ENCODE results near the gene HRK. TPM values are rescaled to one million over a fixed set of nuclear protein-coding genes. Genes with fewer than 3 reads are reported as not detected.

HRK gene
- total RNA-seq, 1 experiment from 2014 or later, result 0.55 TPM

DNA sequence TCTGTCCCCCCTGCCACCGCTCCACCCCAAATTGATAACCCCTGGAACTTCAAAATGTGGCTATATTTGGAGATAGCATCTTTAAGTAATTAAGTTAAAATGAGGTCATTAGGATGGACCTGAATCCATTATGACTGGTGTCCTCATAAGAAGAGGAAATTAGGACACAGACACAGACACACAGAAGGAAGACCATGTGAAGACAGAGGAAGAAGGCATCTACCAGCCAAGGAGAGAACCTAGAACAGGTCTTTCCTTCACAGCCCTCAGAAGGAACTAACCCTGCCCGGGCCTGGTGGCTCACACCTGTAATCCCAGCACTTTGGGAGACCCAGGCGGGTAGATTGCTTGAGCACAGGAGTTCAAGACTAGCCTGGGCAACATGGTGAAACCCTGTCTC, 3.6 kb upstream of the HRK start:
- H3K27ac ChIP-seq, result no peak overlapping the region
- no peak overlapping the region for H2AFZ ChIP-seq
- ChIA-PET POLR2A (ENCODE audit: unreplicated experiment) (no interaction called here), CTCF (interaction anchor here (0.7 kb wide), 1 partner anchor 176 kb away, joined by 3 read pairs; no protein-coding TSS in a partner anchor)
- peaks cover 11% of the 10 kb centered on the region; the same call in 1 of the 2 replicates for H3K4me1 ChIP-seq (replicated peaks; ENCODE audit: insufficient read depth)
- H3K79me2 ChIP-seq (ENCODE audit: low read depth), result 0 out of 2 replicates have a peak, but pooled peaks cover 2% of the 10 kb centered on the region
- no peaks in the 10 kb centered on the region for H3K9me3 ChIP-seq (ENCODE audit: insufficient read depth, low read depth)
- H3K4me2 ChIP-seq, result no peak overlapping the region
- H4K20me1 ChIP-seq (ENCODE audit: insufficient read depth), result no peaks in the 10 kb centered on the region
- TF ChIP-seq EZH2 (IDR thresholded peaks at IDR 0.05; ENCODE audit: low read depth), result no peak
- TF ChIP-seq, protein P1, sequence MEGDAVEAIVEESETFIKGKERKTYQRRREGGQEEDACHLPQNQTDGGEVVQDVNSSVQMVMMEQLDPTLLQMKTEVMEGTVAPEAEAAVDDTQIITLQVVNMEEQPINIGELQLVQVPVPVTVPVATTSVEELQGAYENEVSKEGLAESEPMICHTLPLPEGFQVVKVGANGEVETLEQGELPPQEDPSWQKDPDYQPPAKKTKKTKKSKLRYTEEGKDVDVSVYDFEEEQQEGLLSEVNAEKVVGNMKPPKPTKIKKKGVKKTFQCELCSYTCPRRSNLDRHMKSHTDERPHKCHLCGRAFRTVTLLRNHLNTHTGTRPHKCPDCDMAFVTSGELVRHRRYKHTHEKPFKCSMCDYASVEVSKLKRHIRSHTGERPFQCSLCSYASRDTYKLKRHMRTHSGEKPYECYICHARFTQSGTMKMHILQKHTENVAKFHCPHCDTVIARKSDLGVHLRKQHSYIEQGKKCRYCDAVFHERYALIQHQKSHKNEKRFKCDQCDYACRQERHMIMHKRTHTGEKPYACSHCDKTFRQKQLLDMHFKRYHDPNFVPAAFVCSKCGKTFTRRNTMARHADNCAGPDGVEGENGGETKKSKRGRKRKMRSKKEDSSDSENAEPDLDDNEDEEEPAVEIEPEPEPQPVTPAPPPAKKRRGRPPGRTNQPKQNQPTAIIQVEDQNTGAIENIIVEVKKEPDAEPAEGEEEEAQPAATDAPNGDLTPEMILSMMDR (conservative IDR thresholded peaks at IDR 0.05), result no peak
- H3K36me3 ChIP-seq (ENCODE audit: low read depth), result no peaks in the 10 kb centered on the region
- H3F3A ChIP-seq (ENCODE audit: insufficient read depth, low read depth), result peaks cover 24% of the 10 kb centered on the region
- H3K9me2 ChIP-seq (ENCODE audit: insufficient read depth), result no peaks in the 10 kb centered on the region
- no peak for DNase-seq
- no peak overlapping the region for H3K4me3 ChIP-seq
- no peaks in the 10 kb centered on the region for H3K27me3 ChIP-seq (ENCODE audit: insufficient read depth, low read depth)
- BruUV-seq (replicated peaks), result no TSS peak
- intact Hi-C loops (cut with micrococcal nuclease; ENCODE audit: unreplicated experiment), result no loop called here

GRCh38 chr12:116882742-116883141, 1.5 kb upstream of the HRK start:
- BruUV-seq (replicated peaks), result no TSS peak
- no peaks in the 10 kb centered on the region for H4K20me1 ChIP-seq (ENCODE audit: insufficient read depth)
- peaks cover 34% of the 10 kb centered on the region for H3F3A ChIP-seq (ENCODE audit: insufficient read depth, low read depth)
- DNase-seq, result no peak
- POLR2A ChIA-PET (ENCODE audit: unreplicated experiment), result no interaction called here
- H3K4me3 ChIP-seq, result no peak overlapping the region
- H3K36me3 ChIP-seq (ENCODE audit: low read depth), result no peaks in the 10 kb centered on the region
- H3K4me2 ChIP-seq, result no peak overlapping the region
- no peaks in the 10 kb centered on the region for H3K9me3 ChIP-seq (ENCODE audit: insufficient read depth, low read depth)
- no peak overlapping the region for H3K27ac ChIP-seq
- TF ChIP-seq, protein P1 (conservative IDR thresholded peaks at IDR 0.05), result peak; percentile 22; the same call in 1 of the 2 replicates
- no peak for TF ChIP-seq EZH2 (IDR thresholded peaks at IDR 0.05; ENCODE audit: low read depth)
- CTCF ChIA-PET, result no interaction called here
- intact Hi-C loops (cut with micrococcal nuclease; ENCODE audit: unreplicated experiment), result loop anchor here (2.0 kb wide), 1 partner anchor 174 kb away; no protein-coding TSS in a partner anchor
- H2AFZ ChIP-seq, result no peak overlapping the region
- H3K79me2 ChIP-seq (ENCODE audit: low read depth), result 0 out of 2 replicates have a peak, but pooled peaks cover 9% of the 10 kb centered on the region
- H3K27me3 ChIP-seq (ENCODE audit: insufficient read depth, low read depth), result peaks cover 3% of the 10 kb centered on the region; the same call in 1 of the 2 replicates
- H3K9me2 ChIP-seq (ENCODE audit: insufficient read depth), result no peaks in the 10 kb centered on the region
- peaks cover 14% of the 10 kb centered on the region for H3K4me1 ChIP-seq (replicated peaks; ENCODE audit: insufficient read depth)

DNA sequence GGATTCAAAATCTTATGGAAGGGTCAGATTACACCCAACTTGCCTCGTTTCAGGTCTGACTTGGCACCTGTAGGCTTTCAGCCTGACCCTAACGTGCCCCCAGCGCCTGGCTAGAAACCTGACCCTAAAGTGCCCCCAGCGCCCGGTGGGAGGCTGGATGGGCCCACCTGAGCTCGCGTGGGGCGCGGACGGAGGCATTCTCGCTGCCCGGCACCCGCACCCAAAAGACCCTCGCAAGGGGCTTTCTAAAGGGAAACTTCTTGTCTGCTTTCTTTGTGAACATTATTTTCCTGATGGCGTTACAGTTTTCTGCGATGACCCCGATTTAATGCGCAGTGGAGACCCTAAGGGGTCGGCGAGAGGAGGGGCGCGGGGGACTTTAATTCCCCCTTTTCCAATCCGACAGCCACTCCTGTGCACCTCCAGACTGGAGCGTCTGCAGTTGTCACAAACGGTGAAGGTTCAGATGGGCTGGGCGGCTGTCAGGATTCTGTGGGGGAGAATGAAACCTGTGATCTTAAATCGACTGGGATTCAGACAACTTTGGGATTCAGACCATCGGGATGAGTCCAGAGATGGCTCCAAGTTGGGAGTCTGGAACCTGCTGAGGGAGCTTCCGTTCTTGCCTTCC, 751 bp upstream of the HRK start:
- H3K9me3 ChIP-seq (ENCODE audit: insufficient read depth, low read depth), result no peaks in the 10 kb centered on the region
- ChIA-PET CTCF (no interaction called here), POLR2A (ENCODE audit: unreplicated experiment) (no interaction called here)
- TF ChIP-seq, protein P1 (conservative IDR thresholded peaks at IDR 0.05), result no peak
- no peak for TF ChIP-seq EZH2 (IDR thresholded peaks at IDR 0.05; ENCODE audit: low read depth)
- H3K4me3 ChIP-seq, result peak overlapping the region; percentile 67
- no peaks in the 10 kb centered on the region for H3K36me3 ChIP-seq (ENCODE audit: low read depth)
- no peaks in the 10 kb centered on the region for H4K20me1 ChIP-seq (ENCODE audit: insufficient read depth)
- H3K27ac ChIP-seq, result peak overlapping the region; percentile 46; the same call in 1 of the 2 replicates
- H3K27me3 ChIP-seq (ENCODE audit: insufficient read depth, low read depth), result peaks cover 3% of the 10 kb centered on the region; the same call in 1 of the 2 replicates
- intact Hi-C loops (cut with micrococcal nuclease; ENCODE audit: unreplicated experiment), result loop anchor here (1.0 to 2.0 kb wide), 3 partner anchors 35 to 173 kb away; no protein-coding TSS in a partner anchor
- no TSS peak for BruUV-seq (replicated peaks)
- no peak for DNase-seq
- peaks cover 18% of the 10 kb centered on the region for H3K4me1 ChIP-seq (replicated peaks; ENCODE audit: insufficient read depth)
- H2AFZ ChIP-seq, result peak overlapping the region; percentile 89
- no peaks in the 10 kb centered on the region for H3K9me2 ChIP-seq (ENCODE audit: insufficient read depth)
- H3F3A ChIP-seq (ENCODE audit: insufficient read depth, low read depth), result peaks cover 37% of the 10 kb centered on the region
- H3K79me2 ChIP-seq (ENCODE audit: low read depth), result peaks cover 16% of the 10 kb centered on the region; the same call in 1 of the 2 replicates
- H3K4me2 ChIP-seq, result peak overlapping the region; percentile 96

Measured in PC-9 (cell line).